Measurements from ENCODE around the gene CLEC6A. TPM values are rescaled to one million over a fixed set of nuclear protein-coding genes. Genes with fewer than 3 reads are reported as not detected.

The CLEC6A gene
- total RNA-seq, 1 donor from 2014 or later: 3.4 TPM

GRCh38 chr12:8499616-8500015, 43.9 kb downstream of the CLEC6A start:
- H3K4me1 ChIP-seq: no peaks in the 10 kb centered on the region
- H3K27me3 ChIP-seq (ENCODE audit: low read depth): peaks cover 8% of the 10 kb centered on the region
- DNase-seq: no peak
- ATAC-seq: no peak
- TF ChIP-seq, protein P1, sequence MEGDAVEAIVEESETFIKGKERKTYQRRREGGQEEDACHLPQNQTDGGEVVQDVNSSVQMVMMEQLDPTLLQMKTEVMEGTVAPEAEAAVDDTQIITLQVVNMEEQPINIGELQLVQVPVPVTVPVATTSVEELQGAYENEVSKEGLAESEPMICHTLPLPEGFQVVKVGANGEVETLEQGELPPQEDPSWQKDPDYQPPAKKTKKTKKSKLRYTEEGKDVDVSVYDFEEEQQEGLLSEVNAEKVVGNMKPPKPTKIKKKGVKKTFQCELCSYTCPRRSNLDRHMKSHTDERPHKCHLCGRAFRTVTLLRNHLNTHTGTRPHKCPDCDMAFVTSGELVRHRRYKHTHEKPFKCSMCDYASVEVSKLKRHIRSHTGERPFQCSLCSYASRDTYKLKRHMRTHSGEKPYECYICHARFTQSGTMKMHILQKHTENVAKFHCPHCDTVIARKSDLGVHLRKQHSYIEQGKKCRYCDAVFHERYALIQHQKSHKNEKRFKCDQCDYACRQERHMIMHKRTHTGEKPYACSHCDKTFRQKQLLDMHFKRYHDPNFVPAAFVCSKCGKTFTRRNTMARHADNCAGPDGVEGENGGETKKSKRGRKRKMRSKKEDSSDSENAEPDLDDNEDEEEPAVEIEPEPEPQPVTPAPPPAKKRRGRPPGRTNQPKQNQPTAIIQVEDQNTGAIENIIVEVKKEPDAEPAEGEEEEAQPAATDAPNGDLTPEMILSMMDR (IDR thresholded peaks at IDR 0.05): no peak
- H3K27ac ChIP-seq: no peak overlapping the region
- H3K4me3 ChIP-seq: no peak overlapping the region
- no peaks in the 10 kb centered on the region for H3K9me3 ChIP-seq
- intact Hi-C loops (cut with DNase I): no loop called here
- H3K36me3 ChIP-seq: no peaks in the 10 kb centered on the region

DNA sequence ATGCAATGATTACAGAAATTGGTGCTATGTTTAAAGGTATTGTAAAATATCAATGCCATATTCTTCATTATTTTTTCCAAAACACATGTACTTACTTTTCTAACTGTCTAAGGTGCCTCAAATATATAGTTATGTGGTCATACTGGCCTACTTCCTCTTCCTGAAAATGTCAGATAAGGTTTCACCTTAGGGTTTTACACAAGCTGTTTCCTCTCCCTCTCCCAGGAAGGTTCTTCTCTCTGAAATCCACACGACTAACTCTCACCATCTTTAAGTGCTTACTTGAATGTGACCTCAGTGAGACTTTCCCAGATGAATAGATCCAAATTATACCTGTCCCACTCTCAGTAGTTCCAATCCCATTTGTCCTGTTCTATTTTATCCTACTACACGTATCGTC, 46.0 kb downstream of the CLEC6A start:
- TF ChIP-seq, protein P1 (IDR thresholded peaks at IDR 0.05): no peak

DNA sequence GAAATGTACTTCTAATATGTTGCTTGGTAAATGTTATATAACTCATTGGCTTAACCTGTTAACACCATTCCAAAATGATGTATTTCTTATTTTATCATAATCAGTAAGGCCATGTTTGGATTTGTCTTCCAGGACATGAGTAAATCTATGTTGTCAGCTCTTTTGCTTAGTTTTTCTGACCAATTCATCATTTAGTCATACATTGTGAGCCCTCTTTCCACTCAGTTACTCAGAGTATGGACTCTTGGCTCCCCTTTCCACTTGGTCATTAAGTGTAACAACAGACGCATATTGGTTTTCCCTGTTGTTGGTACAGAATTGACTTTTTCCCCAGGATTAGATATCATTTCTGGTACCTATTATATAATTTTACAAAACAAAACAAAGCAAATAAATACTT, 48.6 kb downstream of the CLEC6A start:
- ATAC-seq: no peak
- H3K36me3 ChIP-seq: no peaks in the 10 kb centered on the region
- intact Hi-C loops (cut with DNase I): no loop called here
- H3K9me3 ChIP-seq: no peaks in the 10 kb centered on the region
- TF ChIP-seq, protein P1 (IDR thresholded peaks at IDR 0.05): no peak
- no peak overlapping the region for H3K27ac ChIP-seq
- no peak overlapping the region for H3K4me3 ChIP-seq
- no peaks in the 10 kb centered on the region for H3K4me1 ChIP-seq
- H3K27me3 ChIP-seq (ENCODE audit: low read depth): no peaks in the 10 kb centered on the region
- DNase-seq: no peak

More for the DNA sequence above, 46.0 kb downstream of the CLEC6A start:
- H3K36me3 ChIP-seq: no peaks in the 10 kb centered on the region
- no peaks in the 10 kb centered on the region for H3K4me1 ChIP-seq
- ATAC-seq (no peak), DNase-seq (no peak)
- no peak overlapping the region for H3K27ac ChIP-seq
- intact Hi-C loops (cut with DNase I): no loop called here
- H3K4me3 ChIP-seq: no peak overlapping the region
- no peaks in the 10 kb centered on the region for H3K9me3 ChIP-seq
- no peaks in the 10 kb centered on the region for H3K27me3 ChIP-seq (ENCODE audit: low read depth)

DNA sequence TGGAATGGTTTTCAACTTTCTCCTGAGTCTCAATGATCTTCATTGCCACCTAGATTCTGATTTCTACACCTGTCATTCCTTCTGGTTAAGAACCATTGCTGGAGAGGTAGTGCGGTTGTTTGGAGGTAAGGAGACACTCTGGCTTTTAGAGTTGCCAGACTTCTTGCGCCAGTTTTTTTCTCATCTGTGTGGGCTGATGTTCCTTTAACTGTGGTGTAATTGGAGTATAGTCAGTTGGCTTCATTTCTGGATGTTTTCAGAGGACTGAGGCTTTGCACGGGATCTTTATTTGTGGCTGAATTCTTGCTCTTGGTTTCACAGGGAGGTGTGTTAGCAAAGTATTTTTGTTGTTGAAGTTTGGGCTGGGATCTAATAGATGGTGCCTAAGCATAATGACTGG, 51.8 kb downstream of the CLEC6A start:
- TF ChIP-seq, protein P1 (IDR thresholded peaks at IDR 0.05): no peak
- Histone ChIP-seq H3K27ac (no peak overlapping the region), H3K27me3 (ENCODE audit: low read depth) (no peaks in the 10 kb centered on the region), H3K9me3 (no peaks in the 10 kb centered on the region), H3K4me3 (no peak overlapping the region), H3K4me1 (no peaks in the 10 kb centered on the region), H3K36me3 (no peaks in the 10 kb centered on the region)
- intact Hi-C loops (cut with DNase I): no loop called here
- DNase-seq (no peak), ATAC-seq (no peak)

- Histone ChIP-seq H3K4me1 (no peaks in the 10 kb centered on the region), H3K9me3 (no peaks in the 10 kb centered on the region), H3K4me3 (no peak overlapping the region), H3K27me3 (ENCODE audit: low read depth) (no peaks in the 10 kb centered on the region), H3K27ac (no peak overlapping the region), H3K36me3 (no peaks in the 10 kb centered on the region)
- TF ChIP-seq, protein P1 (IDR thresholded peaks at IDR 0.05): no peak
- ATAC-seq: no peak
- intact Hi-C loops (cut with DNase I): no loop called here
- DNase-seq: no peak
Measured at GRCh38 chr12:8508223-8508622, 52.5 kb downstream of the CLEC6A start.
